NCI-H82 (cell line): ENCODE measurements around the gene LASP1.
"Not testable (repeated sequence)": the region's sequence is repeated elsewhere in the genome, so short reads cannot be mapped to it uniquely, and the experiment has no call there.

Experiments used
- DNase-seq: peaks from one replicate; lab custom pipeline; 2025; lab: John Stamatoyannopoulos, UW

The LASP1 gene

GRCh38 chr17:38869526-38870258, at the start of gene LASP1:
TSS of gene LASP1 (plus strand) at chr17:38870058. CDS start at chr17:38870190, 132 bp downstream.
- DNase-seq: peak; percentile 94

DNA sequence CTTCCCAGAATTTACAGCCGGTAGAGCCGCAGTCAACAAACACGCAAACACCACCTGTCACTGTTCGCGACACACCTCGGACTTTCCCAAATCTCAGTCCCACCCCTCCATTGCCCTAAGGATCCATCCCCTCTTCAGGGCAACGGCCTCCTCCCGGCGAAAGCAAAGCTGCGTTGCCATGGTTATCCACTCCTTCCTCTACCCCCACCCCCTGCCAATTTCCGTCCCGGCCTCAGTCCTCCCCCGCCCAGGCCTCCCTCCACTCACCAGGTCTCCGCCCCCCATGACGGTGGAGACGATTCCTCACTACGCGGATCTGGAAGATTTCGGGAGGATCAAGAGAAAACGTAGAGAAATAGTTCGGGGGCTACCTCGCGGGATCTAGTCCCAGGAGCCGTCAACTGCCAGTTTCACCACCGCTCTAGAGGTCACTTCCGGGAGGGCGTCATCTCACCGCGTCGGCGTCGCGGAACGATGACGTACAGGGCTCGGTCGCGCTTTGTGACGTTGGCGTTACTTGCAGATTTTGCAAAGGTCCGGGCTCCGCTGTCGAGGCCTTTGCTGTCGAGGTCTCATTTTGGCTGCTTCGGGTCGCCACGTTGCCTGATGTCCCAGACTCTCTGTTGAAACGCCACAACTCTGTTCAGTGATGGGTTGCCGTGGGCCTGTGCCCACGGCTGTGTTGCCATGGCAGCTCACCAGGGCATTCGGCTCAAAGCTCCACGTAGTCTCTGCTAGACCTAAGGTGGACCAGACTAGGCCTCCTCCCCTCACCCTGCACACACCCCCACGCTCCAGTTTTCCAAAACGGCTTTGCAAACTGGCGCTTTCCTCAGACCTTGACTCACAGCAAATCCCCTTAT, 44.7 kb upstream of the LASP1 start, which contains the start of gene CWC25:
TSS of gene CWC25 (minus strand) at position 423 of the 863 bp plus-strand sequence. CDS start at position 285, 138 bp downstream.
- peak; percentile 94 for DNase-seq

GRCh38 chr17:38825762-38826247, 44.1 kb upstream of the LASP1 start:
- peak; percentile 47 for DNase-seq

DNA sequence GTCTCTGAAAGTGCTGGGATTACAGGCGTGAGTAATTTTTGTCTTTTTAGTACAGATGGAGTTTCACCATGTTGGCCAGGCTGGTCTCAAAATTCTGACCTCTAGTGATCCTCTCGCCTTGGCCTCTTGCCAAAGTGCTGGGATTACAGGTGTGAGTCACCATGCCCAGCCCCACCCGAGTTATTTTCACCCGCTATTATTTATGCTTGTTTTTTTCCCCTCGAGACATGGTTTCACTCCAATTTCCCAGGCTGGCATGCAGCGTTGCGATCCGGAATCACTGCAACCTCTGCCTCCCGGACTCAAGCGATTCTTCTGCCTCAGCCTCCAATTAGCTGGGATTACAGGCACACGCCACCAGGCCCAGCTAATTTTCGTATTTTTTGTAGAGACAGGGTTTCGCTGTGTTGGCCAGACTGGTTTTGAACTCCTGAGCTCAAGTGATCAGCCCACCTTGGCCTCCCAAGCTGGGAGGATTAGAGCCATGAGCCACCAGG, 25.5 kb upstream of the LASP1 start:
- peak; percentile 65 for DNase-seq

- no peak for DNase-seq
Measured at GRCh38 chr17:38848557-38848891, 21.3 kb upstream of the LASP1 start.

DNA sequence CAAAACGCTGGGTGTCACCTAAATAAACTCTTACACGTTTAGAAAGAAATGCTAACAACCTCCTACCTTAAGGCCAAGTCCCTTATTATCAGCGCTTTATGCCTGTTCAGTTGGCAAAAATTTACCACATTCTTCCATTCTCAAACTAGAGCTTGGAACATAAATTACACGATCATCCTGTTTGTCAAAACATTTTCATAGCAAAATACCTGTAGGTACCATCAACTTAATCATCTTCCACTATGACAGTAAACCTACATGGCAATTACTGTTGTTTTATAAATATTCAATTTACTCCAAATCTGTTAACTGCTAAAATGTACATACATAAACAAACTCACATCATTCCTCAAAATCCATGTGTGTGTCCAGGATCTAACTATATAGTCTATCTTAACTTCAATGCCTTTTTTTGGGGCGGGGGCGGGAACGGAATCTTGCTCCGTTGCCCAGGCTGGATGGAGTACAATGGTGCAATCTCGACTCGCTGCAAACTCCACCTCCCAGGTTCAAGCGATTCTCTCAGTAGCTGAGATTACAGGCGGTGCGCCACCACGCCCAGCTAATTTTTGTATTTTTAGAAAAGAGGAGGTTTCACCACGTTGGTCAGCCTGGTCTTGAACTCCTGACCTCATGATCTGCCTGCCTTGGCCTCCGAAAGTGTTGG, 20.8 kb upstream of the LASP1 start:
- DNase-seq: no peak

- DNase-seq: no peak
Measured at GRCh38 chr17:38850374-38850773, 19.5 kb upstream of the LASP1 start.

DNA sequence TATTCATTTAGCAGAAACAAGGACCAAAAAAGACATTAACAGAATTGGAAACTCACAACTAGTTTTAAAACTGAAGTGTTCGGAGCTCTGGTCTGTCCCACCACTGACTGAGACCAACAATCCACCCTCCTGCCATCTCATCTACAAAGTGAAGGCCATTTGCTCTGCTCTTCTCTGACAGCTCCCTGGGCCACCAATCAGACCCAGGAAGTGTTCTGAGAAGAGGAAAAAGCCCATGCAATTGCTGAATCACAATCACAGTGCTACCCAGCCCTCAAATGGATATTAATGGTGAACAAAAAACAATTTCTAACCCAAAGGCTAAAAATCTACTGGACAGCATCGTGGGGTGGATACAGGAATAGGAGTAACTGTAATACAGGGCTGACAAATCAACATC, 18.4 kb upstream of the LASP1 start:
- DNase-seq: no peak

DNA sequence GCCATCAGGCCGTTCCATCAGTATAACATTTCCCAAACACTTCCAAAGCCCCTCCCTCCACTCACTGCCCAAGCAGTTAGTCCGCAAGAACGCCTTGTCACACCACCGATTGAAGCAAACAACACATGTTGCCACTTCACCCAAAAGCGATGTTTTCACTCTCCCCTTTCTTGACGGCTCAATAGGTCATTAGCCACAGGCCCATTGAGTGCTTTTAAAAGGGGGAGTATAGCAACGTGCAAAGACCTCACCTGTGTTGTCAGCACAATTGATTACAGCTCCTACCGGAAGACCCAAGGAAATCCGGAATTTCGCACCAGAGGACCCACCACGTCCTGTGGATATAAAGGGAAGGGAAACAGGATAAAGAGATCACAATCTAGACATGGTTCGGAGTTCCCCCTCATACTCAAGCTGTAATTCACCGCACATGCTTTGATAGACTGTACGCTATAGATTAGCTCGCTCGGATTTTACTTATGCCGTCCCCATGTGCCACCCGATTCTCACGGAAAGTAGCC, 17.0 kb upstream of the LASP1 start:
- DNase-seq: peak; percentile 60

DNA sequence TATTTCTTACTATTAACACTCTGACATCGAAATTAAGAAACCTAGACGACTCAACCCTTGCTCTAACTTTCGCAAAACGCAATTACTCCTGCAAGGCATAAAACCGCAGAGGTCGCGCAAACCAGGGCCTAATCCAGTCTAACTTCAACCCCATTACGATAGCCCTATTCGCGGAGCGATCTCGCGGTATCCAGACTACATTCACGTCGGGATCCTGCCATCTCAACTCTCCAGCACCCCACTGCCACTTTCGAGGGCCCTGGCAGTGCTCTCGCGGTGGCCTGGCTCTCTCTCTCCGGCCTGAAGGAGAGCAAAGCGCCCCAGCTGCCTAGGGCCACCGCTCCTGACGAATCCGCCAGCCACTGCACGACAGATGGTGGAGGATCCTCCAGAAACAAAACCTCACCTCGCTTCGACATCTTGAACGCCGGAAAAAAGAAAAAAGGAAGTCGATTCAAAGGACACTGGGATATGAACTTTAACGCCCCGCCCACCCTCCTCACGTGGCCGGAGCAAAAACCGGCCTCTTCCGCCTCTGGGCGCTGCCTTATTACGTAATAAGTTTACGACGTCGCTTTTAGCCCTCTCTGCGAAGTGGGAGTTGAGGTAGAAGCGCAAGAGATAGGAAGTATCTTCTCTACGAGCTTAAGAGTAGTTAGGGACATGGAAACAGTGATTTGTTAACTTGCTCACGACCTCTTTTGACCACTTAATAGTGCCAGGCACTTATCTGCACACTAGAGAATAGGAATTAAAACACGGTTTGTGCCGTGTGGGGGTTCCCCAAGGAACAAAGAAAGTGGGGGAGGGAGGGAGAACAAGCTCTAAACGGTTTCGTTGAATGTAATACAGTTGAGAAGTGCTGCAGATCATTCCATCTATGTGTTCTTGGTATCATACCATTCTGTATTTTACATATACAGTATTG, 16.3 kb upstream of the LASP1 start, which contains the start of gene RPL23:
TSS of gene RPL23 (minus strand) at position 430 of the 928 bp plus-strand sequence. CDS start at position 419, 11 bp downstream.
- peak; percentile 99 for DNase-seq

- DNase-seq: not testable (repeated sequence)
Measured at GRCh38 chr17:38855101-38855714, 14.7 kb upstream of the LASP1 start.

DNA sequence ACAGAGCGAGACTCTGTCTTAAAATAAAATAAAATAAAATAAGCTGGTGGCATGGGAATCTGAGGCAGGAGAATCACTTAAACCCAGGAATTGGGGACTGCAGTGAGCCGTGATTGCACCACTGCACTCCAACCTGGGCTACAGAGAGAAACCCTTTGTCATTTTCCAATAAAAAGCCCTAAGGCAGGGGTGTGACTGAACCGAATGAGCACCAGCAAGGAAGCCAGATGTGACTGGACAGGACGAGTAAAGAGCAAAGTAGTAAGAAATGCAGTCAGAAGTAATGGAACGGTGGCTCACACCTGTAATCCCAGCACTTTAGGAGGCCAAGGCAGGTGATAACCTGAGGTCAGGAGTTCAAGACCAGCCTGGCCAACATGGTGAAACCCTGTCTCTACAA, 12.6 kb upstream of the LASP1 start:
- no peak for DNase-seq

DNA sequence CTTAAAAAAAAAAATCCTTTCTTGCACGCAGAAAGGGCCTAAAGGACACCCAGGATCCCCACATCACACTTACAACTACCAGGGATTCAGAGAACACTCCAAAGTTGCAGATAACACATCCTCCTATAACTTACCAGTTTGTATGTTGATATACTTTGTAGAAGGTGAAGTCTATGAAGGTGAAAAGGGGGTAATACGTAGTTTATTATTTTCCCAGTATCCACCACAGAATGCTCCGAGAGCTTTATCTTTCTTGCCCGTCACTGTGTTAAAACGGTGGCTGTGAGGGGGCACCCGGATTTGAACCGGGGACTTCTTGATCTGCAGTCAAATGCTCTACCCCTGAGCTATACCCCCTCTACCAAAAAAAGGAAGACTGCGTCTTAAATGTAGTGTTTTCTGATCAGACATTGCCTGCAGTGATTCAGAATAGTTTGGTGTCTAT, 8.4 kb upstream of the LASP1 start:
- peak; percentile 67 for DNase-seq

DNA sequence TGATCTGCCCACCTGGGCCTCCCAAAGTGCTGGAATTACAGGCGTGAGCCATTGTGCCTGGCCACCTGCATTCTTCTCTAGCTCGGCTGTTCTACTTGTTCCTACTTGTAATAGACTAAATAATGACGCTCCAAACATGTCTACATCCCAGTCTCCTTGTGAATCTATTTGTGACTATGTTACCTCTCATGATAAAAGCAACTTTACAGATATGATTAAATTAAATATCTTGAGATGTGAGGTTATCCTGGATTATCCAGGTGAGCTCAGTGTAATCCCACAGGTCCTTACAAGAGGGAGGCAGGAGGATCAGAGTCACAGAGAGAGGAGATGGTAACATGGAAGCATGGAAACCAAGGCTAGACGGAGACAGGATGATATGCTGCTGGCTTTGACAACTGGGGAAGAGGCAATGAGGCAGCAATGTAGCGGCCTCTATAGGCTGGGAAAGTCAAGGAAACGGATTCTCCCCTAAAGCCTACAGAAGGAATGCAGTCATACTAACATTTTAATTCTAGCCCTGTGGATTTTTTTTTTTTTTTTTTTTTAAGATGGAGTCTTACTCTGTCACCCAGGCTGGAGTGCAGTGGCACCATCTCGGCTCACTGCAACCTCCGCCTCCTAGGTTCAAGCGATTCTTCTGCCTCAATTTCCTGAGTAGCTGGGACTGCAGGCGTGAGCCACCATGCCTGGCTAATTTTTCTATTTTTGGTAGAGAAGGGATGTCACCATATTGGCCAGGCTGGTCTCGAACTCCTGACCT, 5.0 kb upstream of the LASP1 start:
- DNase-seq: peak; percentile 67

DNA sequence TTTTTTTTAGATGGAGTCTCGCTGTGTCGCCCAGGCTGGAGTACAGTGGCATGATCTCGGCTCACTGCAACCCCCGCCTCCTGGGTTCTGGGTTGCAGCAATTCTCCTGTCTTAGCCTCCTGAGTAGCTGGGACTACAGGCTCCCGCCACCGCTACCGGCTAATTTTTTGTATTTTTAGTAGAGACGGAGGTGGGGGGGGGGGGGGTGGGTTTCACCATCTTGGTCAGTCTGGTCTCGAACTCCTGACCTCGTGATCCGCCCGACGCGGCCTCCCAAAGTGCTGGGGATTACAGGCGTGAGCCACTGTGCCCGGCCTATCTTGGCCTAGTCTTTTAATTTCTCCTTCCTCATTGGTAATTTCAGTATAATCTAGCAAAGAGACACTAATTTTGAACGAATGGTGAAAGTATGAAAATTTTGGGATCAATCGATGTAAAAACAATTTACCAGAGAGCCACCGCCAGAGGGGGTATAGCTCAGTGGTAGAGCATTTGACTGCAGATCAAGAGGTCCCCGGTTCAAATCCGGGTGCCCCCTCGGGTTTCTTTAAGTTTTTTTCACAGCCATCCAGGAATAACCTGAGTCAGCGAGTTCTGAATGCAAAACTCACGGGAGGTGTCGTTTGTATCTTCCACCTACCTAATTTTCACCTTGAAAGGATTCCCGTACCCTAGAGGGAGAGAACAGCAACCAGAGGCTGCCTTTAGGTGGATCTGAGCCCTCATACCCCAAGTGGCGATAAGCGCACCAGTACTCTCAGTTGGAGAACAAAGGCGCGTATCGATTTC, 2.5 kb upstream of the LASP1 start:
- DNase-seq: peak; percentile 81

DNA sequence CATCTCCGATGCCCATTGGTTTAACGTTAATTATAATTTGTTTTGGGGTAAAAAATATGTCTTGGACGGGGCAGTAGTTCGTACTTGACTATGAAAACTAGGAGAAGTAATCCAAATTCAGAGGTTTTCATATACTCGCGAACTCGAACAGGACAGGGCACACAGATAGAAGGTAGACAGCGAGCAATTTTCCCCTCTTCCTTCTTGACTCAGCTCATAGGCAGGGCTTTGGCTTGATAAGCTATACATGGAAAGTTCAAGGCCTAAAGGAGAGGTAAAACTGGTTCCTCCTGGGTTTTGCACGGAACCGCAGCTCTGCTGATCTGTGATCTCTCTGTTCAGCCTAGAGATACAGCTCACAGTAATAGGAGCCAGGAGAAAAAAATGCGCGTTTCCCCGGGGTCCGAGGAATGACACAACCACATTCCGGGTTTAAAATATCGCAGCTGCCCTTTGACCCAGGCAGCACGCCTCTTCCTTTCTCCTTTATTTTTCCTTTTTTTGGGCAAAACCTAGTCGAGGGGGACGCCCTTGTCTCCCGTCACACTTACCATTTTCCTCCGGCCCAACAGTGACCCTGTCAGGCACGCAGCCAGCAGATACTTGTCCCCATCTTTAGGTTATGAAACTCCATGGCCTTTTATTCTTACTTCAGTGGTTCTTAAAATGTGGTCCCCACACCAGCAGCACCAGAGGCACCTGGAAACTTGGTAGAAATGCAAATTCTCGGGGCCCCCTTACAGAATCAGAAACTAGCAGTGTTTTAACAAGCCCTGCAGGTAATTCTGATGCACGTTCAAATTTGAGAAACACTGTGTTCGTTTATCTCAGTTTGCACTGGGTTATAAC, 1.7 kb upstream of the LASP1 start:
- DNase-seq: peak; percentile 73

DNA sequence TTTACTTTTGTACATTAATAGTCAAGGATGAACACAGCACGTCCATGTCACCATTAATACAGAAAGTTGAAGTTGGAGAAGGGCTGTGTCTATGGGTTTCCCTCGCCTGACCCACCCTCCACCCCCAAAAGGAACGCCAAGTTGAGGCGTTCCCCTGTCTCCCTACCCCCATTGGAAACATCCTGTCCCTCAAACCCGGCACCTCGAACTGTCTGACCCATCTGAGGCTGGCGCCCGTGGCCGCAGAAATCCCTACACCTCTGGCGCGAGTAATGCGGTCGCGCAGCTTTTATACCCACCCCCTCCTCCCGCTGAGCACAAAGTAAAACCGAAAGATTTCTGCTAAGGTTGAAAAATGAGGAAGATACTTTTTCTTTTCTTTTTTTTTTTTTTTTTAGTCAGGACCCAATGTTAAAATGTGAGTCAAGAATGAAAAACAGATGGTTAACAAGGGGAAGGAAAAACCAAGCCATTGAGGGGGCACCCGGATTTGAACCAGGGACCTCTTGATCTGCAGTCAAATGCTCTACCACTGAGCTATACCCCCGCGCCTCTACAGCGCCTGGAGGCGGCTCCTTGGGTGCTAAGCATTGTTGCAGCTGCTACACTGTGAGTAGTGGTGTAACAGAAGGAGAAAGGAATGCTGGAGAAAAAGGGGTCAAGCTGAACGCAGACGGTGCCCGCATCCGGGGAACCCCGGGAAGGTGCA, 887 bp upstream of the LASP1 start:
- peak; percentile 92 for DNase-seq
